Trophoblast cell (in vitro differentiated cells and primary cell): ENCODE results near the gene TEKT1.
"Not testable (repeated sequence)": the region's sequence is repeated elsewhere in the genome, so short reads cannot be mapped to it uniquely, and the experiment has no call there.

Experiments
- DNase-seq, 2 donors: peaks; one replicate each; pipeline ENCODE4 v3.0.0-alpha.2; 2016
- H2AFZ ChIP-seq: 2 replicates; pipeline ENCODE4 v1.6.1; 2013; ENCODE audit warnings: low read length, moderate library complexity, mild to moderate bottlenecking; ENCODE audit not compliant: insufficient read depth, poor library complexity
- H2AK5ac ChIP-seq: 2 replicates; pipeline ENCODE4 v1.6.1; 2013; ENCODE audit warnings: mild to moderate bottlenecking, low read length
- H2BK120ac ChIP-seq: 2 replicates; pipeline ENCODE4 v1.6.1; 2013; ENCODE audit warnings: low read length, mild to moderate bottlenecking, moderate library complexity; ENCODE audit not compliant: insufficient read depth, poor library complexity
- H2BK12ac ChIP-seq: 2 replicates; pipeline ENCODE4 v1.6.1; 2013; ENCODE audit warnings: mild to moderate bottlenecking, low read length, moderate library complexity
- H2BK5ac ChIP-seq: 2 replicates; pipeline ENCODE4 v1.6.1; 2013; ENCODE audit warnings: low read length, low read depth, moderate library complexity, mild to moderate bottlenecking; ENCODE audit not compliant: poor library complexity
- H3K14ac ChIP-seq: 2 replicates; pipeline ENCODE4 v1.6.1; 2013; ENCODE audit warnings: mild to moderate bottlenecking, low read length
- H3K18ac ChIP-seq: 2 replicates; pipeline ENCODE4 v1.6.1; 2013; ENCODE audit warnings: mild to moderate bottlenecking, low read length
- H3K23ac ChIP-seq: 2 replicates; pipeline ENCODE4 v1.6.1; 2013; ENCODE audit warnings: low read length
- H3K27ac ChIP-seq: 2 replicates; pipeline ENCODE4 v1.5.1; 2013; ENCODE audit warnings: low read depth, mild to moderate bottlenecking, inconsistent platforms, low read length, moderate library complexity
- H3K27me3 ChIP-seq: 2 replicates; pipeline ENCODE4 v1.6.1; 2013; ENCODE audit warnings: inconsistent platforms, mild to moderate bottlenecking, low read length, moderate library complexity; ENCODE audit not compliant: insufficient read depth
- H3K36me3 ChIP-seq, 2 experiments: 1 replicate in 1 of 2; 2 replicates in 1 of 2; pipeline ENCODE4 v1.6.1; 2013; ENCODE audit warnings: low read length in 2 of 2, mild to moderate bottlenecking in 2 of 2, moderate library complexity in 1 of 2; ENCODE audit not compliant: insufficient read depth in 2 of 2, control insufficient read depth in 1 of 2
- H3K4ac ChIP-seq: 2 replicates; pipeline ENCODE4 v1.6.1; 2013; ENCODE audit warnings: low read depth, mild to moderate bottlenecking, low read length, moderate library complexity
- H3K4me1 ChIP-seq, 2 experiments: 1 replicate in 1 of 2; 2 replicates in 1 of 2; pipeline ENCODE4 v1.6.1; 2013; ENCODE audit warnings: low read length in 2 of 2, mild to moderate bottlenecking in 2 of 2, moderate library complexity in 1 of 2; ENCODE audit not compliant: insufficient read depth in 2 of 2, control insufficient read depth in 1 of 2
- H3K4me2 ChIP-seq: 2 replicates; pipeline ENCODE4 v1.6.1; 2013; ENCODE audit warnings: inconsistent platforms, mild to moderate bottlenecking, low read length, moderate library complexity
- H3K4me3 ChIP-seq: 2 replicates; pipeline ENCODE4 v1.5.1; 2013; ENCODE audit warnings: mild to moderate bottlenecking, low read depth, low read length, inconsistent platforms
- H3K79me1 ChIP-seq: one replicate; pipeline ENCODE4 v1.6.1; 2013; ENCODE audit warnings: low read length
- H3K79me2 ChIP-seq: 2 replicates; pipeline ENCODE4 v1.6.1; 2013; ENCODE audit warnings: low read length, mild to moderate bottlenecking; ENCODE audit not compliant: control insufficient read depth, insufficient read depth, poor library complexity
- H3K9ac ChIP-seq: 2 replicates; pipeline ENCODE4 v1.6.1; 2013; ENCODE audit warnings: mild to moderate bottlenecking, low read length
- H3K9me3 ChIP-seq: 2 replicates; pipeline ENCODE4 v1.6.1; 2013; ENCODE audit warnings: low read depth, mild to moderate bottlenecking, control low read depth, inconsistent platforms, low read length; ENCODE audit not compliant: insufficient read depth
- H4K12ac ChIP-seq: 2 replicates; pipeline ENCODE4 v1.6.1; 2013; ENCODE audit warnings: low read depth, mild to moderate bottlenecking, low read length, moderate library complexity
- H4K8ac ChIP-seq: 2 replicates; pipeline ENCODE4 v1.6.1; 2013; ENCODE audit warnings: low read depth, mild to moderate bottlenecking, low read length, moderate library complexity
- H4K91ac ChIP-seq: one replicate; pipeline ENCODE4 v1.6.1; 2013; ENCODE audit warnings: low read depth, mild to moderate bottlenecking, low read length, moderate library complexity
- WGBS: extraction: QIAGEN DNeasy Blood & Tissue Kit; methylation state at CpG from one replicate; pipeline ENCODE4 v1.1.7; 2013; ENCODE audit warnings: missing lambda C conversion rate; ENCODE audit not compliant: insufficient read length, insufficient coverage; ENCODE audit errors: extremely low coverage; 5-methylcytosine and 5-hydroxymethylcytosine counted together

TEKT1 gene

GRCh38 chr17:6843241-6843880, 11.8 kb upstream of the TEKT1 start:
- Histone ChIP-seq H2BK5ac (no peak overlapping the region), H3K4me3 (no peak overlapping the region), H2BK12ac (no peak overlapping the region), H3K23ac (no peak overlapping the region), H4K12ac (no peak overlapping the region), H3K18ac (no peak overlapping the region), H4K91ac (no peak overlapping the region), H2AFZ (no peak overlapping the region), H3K27ac (no peak overlapping the region), H2AK5ac (no peak overlapping the region), H4K8ac (no peak overlapping the region), H3K4me2 (no peak overlapping the region), H3K4me1 (no peaks in the 10 kb centered on the region), H3K79me2 (no peaks in the 10 kb centered on the region), H3K9ac (no peak overlapping the region), H3K9me3 (no peaks in the 10 kb centered on the region), H3K4ac (no peak overlapping the region), H3K14ac (no peak overlapping the region), H3K27me3 (no peaks in the 10 kb centered on the region), H2BK120ac (no peak overlapping the region), H3K79me1 (no peaks in the 10 kb centered on the region), H3K36me3 (no peaks in the 10 kb centered on the region)
- peak in 1 of 2 donors; percentile 77 for DNase-seq
- no CpG with 5 or more reads among the region's 7 CpGs for WGBS

- WGBS: no CpG with 5 or more reads among the region's 14 CpGs
These were observed 10.2 kb upstream of the TEKT1 start for GRCh38 chr17:6841769-6842168.

GRCh38 chr17:6830383-6830986, 1.0 kb downstream of the TEKT1 start:
- Histone ChIP-seq H2BK120ac (no peak overlapping the region), H3K14ac (no peak overlapping the region), H3K23ac (no peak overlapping the region), H3K18ac (no peak overlapping the region), H3K79me2 (no peaks in the 10 kb centered on the region), H3K4ac (no peak overlapping the region), H3K4me2 (no peak overlapping the region), H2BK5ac (no peak overlapping the region), H3K9ac (no peak overlapping the region), H2BK12ac (no peak overlapping the region), H2AK5ac (no peak overlapping the region), H3K27me3 (no peaks in the 10 kb centered on the region), H4K12ac (no peak overlapping the region), H3K79me1 (no peaks in the 10 kb centered on the region), H4K91ac (no peak overlapping the region), H3K4me1 (no peaks in the 10 kb centered on the region), H3K27ac (no peak overlapping the region), H3K4me3 (no peak overlapping the region), H2AFZ (no peak overlapping the region), H3K36me3 (no peaks in the 10 kb centered on the region), H3K9me3 (no peaks in the 10 kb centered on the region), H4K8ac (no peak overlapping the region)
- no peak for DNase-seq
- WGBS: no CpG with 5 or more reads among the region's 7 CpGs

More at GRCh38 chr17:6841769-6842168, 10.2 kb upstream of the TEKT1 start:
- not testable (repeated sequence) for H2BK12ac ChIP-seq, H4K8ac ChIP-seq, H3K4ac ChIP-seq, H3K79me1 ChIP-seq, H2BK5ac ChIP-seq, H3K14ac ChIP-seq, H3K27ac ChIP-seq, H3K23ac ChIP-seq, H3K36me3 ChIP-seq, DNase-seq, H2AK5ac ChIP-seq, H3K4me2 ChIP-seq, H3K9me3 ChIP-seq, H3K4me1 ChIP-seq, H3K4me3 ChIP-seq, H4K91ac ChIP-seq, H3K79me2 ChIP-seq, H2BK120ac ChIP-seq, H2AFZ ChIP-seq, H3K27me3 ChIP-seq, H3K9ac ChIP-seq, H4K12ac ChIP-seq, H3K18ac ChIP-seq

GRCh38 chr17:6823011-6823442, 8.5 kb downstream of the TEKT1 start:
- H3K9ac ChIP-seq: no peak overlapping the region
- no peak overlapping the region for H2BK12ac ChIP-seq
- no peak overlapping the region for H3K14ac ChIP-seq
- no peak overlapping the region for H3K23ac ChIP-seq
- peaks cover 9% of the 10 kb centered on the region for H3K79me1 ChIP-seq
- peaks cover 2% of the 10 kb centered on the region for H3K9me3 ChIP-seq
- H3K27me3 ChIP-seq: no peaks in the 10 kb centered on the region
- H3K18ac ChIP-seq: no peak overlapping the region
- peak in 1 of 2 donors; percentile 38 for DNase-seq
- H2AK5ac ChIP-seq: no peak overlapping the region
- H3K4me3 ChIP-seq: no peak overlapping the region
- H3K27ac ChIP-seq: peak overlapping the region; percentile 96
- H3K4me1 ChIP-seq: peaks cover 6 to 11% of the 10 kb centered on the region in 2 experiments
- H3K4ac ChIP-seq: no peak overlapping the region
- no peak overlapping the region for H4K8ac ChIP-seq
- H4K91ac ChIP-seq: no peak overlapping the region
- no peak overlapping the region for H2BK120ac ChIP-seq
- H2BK5ac ChIP-seq: peak overlapping the region; percentile 45
- H3K79me2 ChIP-seq: no peaks in the 10 kb centered on the region
- no peak overlapping the region for H2AFZ ChIP-seq
- no peak overlapping the region for H4K12ac ChIP-seq
- H3K4me2 ChIP-seq: peak overlapping the region; percentile 33
- H3K36me3 ChIP-seq: no peaks in the 10 kb centered on the region
